GM19328 (cell line): ENCODE results near the gene TMEM184B.

Experiments
- ATAC-seq: cut with Tn5 transposase; IDR thresholded peaks from one replicate; pipeline ENCODE4 v1.9.1; 2021; ENCODE audit warnings: mild to moderate bottlenecking, moderate library complexity; ENCODE audit not compliant: unreplicated experiment

TMEM184B gene

GRCh38 chr22:38282397-38282796 is 9.6 kb upstream of the TMEM184B start:
- no peak for ATAC-seq

- ATAC-seq, result no peak
These were observed 3.4 kb upstream of the TMEM184B start for GRCh38 chr22:38276166-38276565.

- no peak for ATAC-seq
These were observed 471 bp upstream of the TMEM184B start for GRCh38 chr22:38273135-38273826.

GRCh38 chr22:38271927-38272372 is 860 bp downstream of the TMEM184B start:
- ATAC-seq, result no peak

GRCh38 chr22:38271101-38271500 is 1.7 kb downstream of the TMEM184B start:
- ATAC-seq, result no peak

GRCh38 chr22:38270091-38270992 is 2.5 kb downstream of the TMEM184B start:
- no peak for ATAC-seq

GRCh38 chr22:38269466-38269865 is 3.3 kb downstream of the TMEM184B start:
- ATAC-seq, result no peak

GRCh38 chr22:38267086-38267485 is 5.7 kb downstream of the TMEM184B start:
- no peak for ATAC-seq

GRCh38 chr22:38266120-38266519 is 6.7 kb downstream of the TMEM184B start:
- ATAC-seq, result no peak

GRCh38 chr22:38264322-38264843 is 8.4 kb downstream of the TMEM184B start:
- no peak for ATAC-seq

- no peak for ATAC-seq
These were observed 10.6 kb downstream of the TMEM184B start for GRCh38 chr22:38262051-38262795.

GRCh38 chr22:38260761-38261681 is 11.8 kb downstream of the TMEM184B start:
- no peak for ATAC-seq

GRCh38 chr22:38259370-38259769 is 13.4 kb downstream of the TMEM184B start:
- no peak for ATAC-seq

- no peak for ATAC-seq
These were observed 13.9 kb downstream of the TMEM184B start for GRCh38 chr22:38258895-38259294.

- ATAC-seq, result no peak
These were observed 15.1 kb downstream of the TMEM184B start for GRCh38 chr22:38257650-38258250.

- no peak for ATAC-seq
These were observed 15.6 kb downstream of the TMEM184B start for GRCh38 chr22:38257181-38257580.

GRCh38 chr22:38255697-38256096 is 17.1 kb downstream of the TMEM184B start:
- ATAC-seq, result no peak

- ATAC-seq, result no peak
These were observed 21.5 kb downstream of the TMEM184B start for GRCh38 chr22:38251341-38251692.

- no peak for ATAC-seq
These were observed 22.0 kb downstream of the TMEM184B start for GRCh38 chr22:38250643-38251340.
